ENCODE measurements around the gene KNDC1.

GRCh38 chr10:133159611-133159949, 439 bp upstream of the KNDC1 start:
- no peak for TF ChIP-seq CTCF (conservative IDR thresholded peaks at IDR 0.05; ENCODE audit: low read depth, low read length)
- no peak for TF ChIP-seq POLR2A (IDR thresholded peaks at IDR 0.05; ENCODE audit: low read depth, low read length)
